HG03432 (cell line): ENCODE data around the gene IGSF3.

ENCODE experiments used
- ATAC-seq: cut with Tn5 transposase; IDR thresholded peaks from one replicate; pipeline ENCODE4 v1.9.1; 2021; ENCODE audit warnings: mild to moderate bottlenecking, moderate library complexity; ENCODE audit not compliant: unreplicated experiment

The IGSF3 gene

GRCh38 chr1:116532671-116533428 is 134.7 kb downstream of the IGSF3 start:
- no peak for ATAC-seq

GRCh38 chr1:116531917-116532316 is 135.6 kb downstream of the IGSF3 start:
- no peak for ATAC-seq

- no peak for ATAC-seq
Observed at GRCh38 chr1:116529681-116530080, 137.9 kb downstream of the IGSF3 start.

- no peak for ATAC-seq
Observed at GRCh38 chr1:116529199-116529631, 138.3 kb downstream of the IGSF3 start.

GRCh38 chr1:116528329-116529083 is 139.0 kb downstream of the IGSF3 start:
- ATAC-seq: no peak

- no peak for ATAC-seq
Observed at GRCh38 chr1:116525440-116525839, 142.1 kb downstream of the IGSF3 start.
